Measurements from ENCODE around the gene GATA3. TPM values are rescaled to one million over a fixed set of nuclear protein-coding genes. Genes with fewer than 3 reads are reported as not detected.

The GATA3 gene
- total RNA-seq, 1 donor from 2014 or later, result 17.6 TPM

DNA sequence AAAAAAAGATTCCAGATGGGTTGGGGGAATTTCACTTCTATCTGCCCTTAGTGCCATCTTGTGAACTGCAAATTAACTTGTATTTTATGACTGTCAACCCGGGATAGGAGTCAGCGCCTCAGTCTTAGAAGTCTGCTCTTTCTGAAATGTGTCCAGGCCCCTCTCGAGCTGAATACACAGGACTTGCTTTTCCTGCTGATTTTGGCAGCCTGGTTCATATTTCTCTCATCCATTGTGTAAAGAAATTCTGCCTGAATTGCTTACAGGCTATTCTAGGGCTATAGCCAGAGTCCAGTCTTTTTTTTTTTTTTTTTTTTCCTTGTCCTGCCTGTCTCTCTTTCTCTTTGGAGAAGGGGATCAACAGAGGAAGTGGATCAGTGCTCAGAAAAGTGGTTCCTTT, 24.6 kb downstream of the GATA3 start:
- Mint-ChIP-seq H3K4me3 (ENCODE audit: unreplicated experiment) (no peak overlapping the region), H3K4me1 (ENCODE audit: low read depth, unreplicated experiment) (peaks cover 13% of the 10 kb centered on the region), H3K27ac (ENCODE audit: unreplicated experiment) (no peak overlapping the region), H3K9me3 (ENCODE audit: unreplicated experiment) (no peaks in the 10 kb centered on the region), H3K36me3 (ENCODE audit: low read depth, unreplicated experiment) (no peaks in the 10 kb centered on the region), H3K27me3 (ENCODE audit: low read depth, unreplicated experiment) (peaks cover 3% of the 10 kb centered on the region)
- Histone ChIP-seq H2AFZ (ENCODE audit: low read depth, low read length) (no peak overlapping the region), H4K20me1 (ENCODE audit: insufficient read depth, low read length) (no peaks in the 10 kb centered on the region), H3K9me3 (ENCODE audit: insufficient read depth, low read depth, low read length) (no peaks in the 10 kb centered on the region), H3K4me1 (ENCODE audit: insufficient read depth, low read length) (peaks cover 7% of the 10 kb centered on the region), H3K79me2 (ENCODE audit: insufficient read depth, low read length) (no peaks in the 10 kb centered on the region), H3K9ac (ENCODE audit: low read length) (no peak overlapping the region), H3K27ac (ENCODE audit: low read depth, low read length) (no peak overlapping the region), H3K27me3 (ENCODE audit: insufficient read depth, low read length) (no peaks in the 10 kb centered on the region), H3K4me2 (ENCODE audit: low read length) (peak overlapping the region; percentile 35), H3K4me3 (ENCODE audit: insufficient read depth, low read depth, low read length) (no peak overlapping the region), H3K36me3 (ENCODE audit: insufficient read depth, low read length) (no peaks in the 10 kb centered on the region)
- no peak for FAIRE-seq
- DNase-seq (ENCODE audit: low read depth), result no peak
- TF ChIP-seq EZH2 (IDR thresholded peaks at IDR 0.05; ENCODE audit: insufficient read depth, low read length), result no peak
- TF ChIP-seq, protein P1, sequence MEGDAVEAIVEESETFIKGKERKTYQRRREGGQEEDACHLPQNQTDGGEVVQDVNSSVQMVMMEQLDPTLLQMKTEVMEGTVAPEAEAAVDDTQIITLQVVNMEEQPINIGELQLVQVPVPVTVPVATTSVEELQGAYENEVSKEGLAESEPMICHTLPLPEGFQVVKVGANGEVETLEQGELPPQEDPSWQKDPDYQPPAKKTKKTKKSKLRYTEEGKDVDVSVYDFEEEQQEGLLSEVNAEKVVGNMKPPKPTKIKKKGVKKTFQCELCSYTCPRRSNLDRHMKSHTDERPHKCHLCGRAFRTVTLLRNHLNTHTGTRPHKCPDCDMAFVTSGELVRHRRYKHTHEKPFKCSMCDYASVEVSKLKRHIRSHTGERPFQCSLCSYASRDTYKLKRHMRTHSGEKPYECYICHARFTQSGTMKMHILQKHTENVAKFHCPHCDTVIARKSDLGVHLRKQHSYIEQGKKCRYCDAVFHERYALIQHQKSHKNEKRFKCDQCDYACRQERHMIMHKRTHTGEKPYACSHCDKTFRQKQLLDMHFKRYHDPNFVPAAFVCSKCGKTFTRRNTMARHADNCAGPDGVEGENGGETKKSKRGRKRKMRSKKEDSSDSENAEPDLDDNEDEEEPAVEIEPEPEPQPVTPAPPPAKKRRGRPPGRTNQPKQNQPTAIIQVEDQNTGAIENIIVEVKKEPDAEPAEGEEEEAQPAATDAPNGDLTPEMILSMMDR (IDR thresholded peaks at IDR 0.05; ENCODE audit: insufficient read depth, low read depth, low read length), result no peak

DNA sequence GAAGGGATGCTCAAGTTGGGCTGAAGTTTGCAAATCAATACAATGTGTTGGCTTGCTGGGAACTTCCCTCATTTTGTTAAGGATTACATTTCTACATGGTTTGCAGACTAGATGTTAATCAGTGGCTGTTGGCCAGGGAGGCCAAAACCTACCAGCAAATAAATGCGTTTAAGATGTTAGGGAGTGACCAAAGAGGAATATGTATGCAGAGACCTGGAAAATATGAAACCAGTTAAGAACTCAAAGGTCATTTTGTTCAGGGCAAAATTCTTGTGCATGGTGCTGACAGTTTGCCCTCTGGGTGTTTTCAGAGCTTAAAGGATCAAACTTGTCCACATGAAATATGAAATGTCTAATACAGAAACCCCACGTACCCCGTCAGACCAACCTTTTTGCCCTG, 30.3 kb downstream of the GATA3 start:
- Histone ChIP-seq H3K36me3 (ENCODE audit: insufficient read depth, low read length) (no peaks in the 10 kb centered on the region), H3K79me2 (ENCODE audit: insufficient read depth, low read length) (no peaks in the 10 kb centered on the region), H4K20me1 (ENCODE audit: insufficient read depth, low read length) (no peaks in the 10 kb centered on the region), H3K4me2 (ENCODE audit: low read length) (no peak overlapping the region), H3K9me3 (ENCODE audit: insufficient read depth, low read depth, low read length) (no peaks in the 10 kb centered on the region), H3K9ac (ENCODE audit: low read length) (no peak overlapping the region), H3K4me1 (ENCODE audit: insufficient read depth, low read length) (no peaks in the 10 kb centered on the region), H3K27ac (ENCODE audit: low read depth, low read length) (no peak overlapping the region), H3K27me3 (ENCODE audit: insufficient read depth, low read length) (no peaks in the 10 kb centered on the region), H2AFZ (ENCODE audit: low read depth, low read length) (no peak overlapping the region), H3K4me3 (ENCODE audit: insufficient read depth, low read depth, low read length) (no peak overlapping the region)
- no peak for DNase-seq (ENCODE audit: low read depth)
- Mint-ChIP-seq H3K27me3 (ENCODE audit: low read depth, unreplicated experiment) (peaks cover 7% of the 10 kb centered on the region), H3K4me1 (ENCODE audit: low read depth, unreplicated experiment) (no peaks in the 10 kb centered on the region), H3K9me3 (ENCODE audit: unreplicated experiment) (no peaks in the 10 kb centered on the region), H3K4me3 (ENCODE audit: unreplicated experiment) (no peak overlapping the region), H3K36me3 (ENCODE audit: low read depth, unreplicated experiment) (no peaks in the 10 kb centered on the region), H3K27ac (ENCODE audit: unreplicated experiment) (no peak overlapping the region)
- TF ChIP-seq, protein P1 (IDR thresholded peaks at IDR 0.05; ENCODE audit: insufficient read depth, low read depth, low read length), result no peak
- TF ChIP-seq EZH2 (IDR thresholded peaks at IDR 0.05; ENCODE audit: insufficient read depth, low read length), result no peak
- no peak for FAIRE-seq

DNA sequence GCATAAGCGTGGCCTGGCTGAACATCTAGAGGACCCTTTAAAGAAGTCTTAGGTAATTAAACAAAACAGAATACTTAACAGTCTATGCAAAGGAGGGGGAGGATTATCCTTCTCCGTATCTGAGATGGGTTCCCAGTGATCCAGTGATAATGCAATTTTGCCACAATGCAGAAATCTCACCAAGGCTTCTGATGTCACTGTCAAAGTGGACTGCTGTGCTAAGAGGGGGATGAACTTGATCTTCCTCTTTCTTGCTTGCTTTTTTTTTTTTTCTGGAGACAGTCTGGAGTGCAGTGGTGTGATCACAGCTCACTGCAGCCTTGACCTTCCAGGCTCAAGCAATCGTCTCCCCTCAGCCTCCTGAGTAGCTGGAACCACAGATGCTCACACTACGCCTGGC, 30.8 kb downstream of the GATA3 start:
- H3K4me3 Mint-ChIP-seq (ENCODE audit: unreplicated experiment), result no peak overlapping the region
- Histone ChIP-seq H3K9ac (ENCODE audit: low read length) (no peak overlapping the region), H3K79me2 (ENCODE audit: insufficient read depth, low read length) (no peaks in the 10 kb centered on the region), H3K4me2 (ENCODE audit: low read length) (no peak overlapping the region), H3K9me3 (ENCODE audit: insufficient read depth, low read depth, low read length) (no peaks in the 10 kb centered on the region), H3K27ac (ENCODE audit: low read depth, low read length) (no peak overlapping the region), H3K4me1 (ENCODE audit: insufficient read depth, low read length) (no peaks in the 10 kb centered on the region), H3K27me3 (ENCODE audit: insufficient read depth, low read length) (no peaks in the 10 kb centered on the region), H4K20me1 (ENCODE audit: insufficient read depth, low read length) (no peaks in the 10 kb centered on the region), H2AFZ (ENCODE audit: low read depth, low read length) (no peak overlapping the region), H3K36me3 (ENCODE audit: insufficient read depth, low read length) (no peaks in the 10 kb centered on the region), H3K4me3 (ENCODE audit: insufficient read depth, low read depth, low read length) (no peak overlapping the region)
- H3K9me3 Mint-ChIP-seq (ENCODE audit: unreplicated experiment), result no peaks in the 10 kb centered on the region
- peaks cover 7% of the 10 kb centered on the region for H3K27me3 Mint-ChIP-seq (ENCODE audit: low read depth, unreplicated experiment)
- TF ChIP-seq, protein P1 (IDR thresholded peaks at IDR 0.05; ENCODE audit: insufficient read depth, low read depth, low read length), result no peak
- TF ChIP-seq EZH2 (IDR thresholded peaks at IDR 0.05; ENCODE audit: insufficient read depth, low read length), result no peak
- DNase-seq (ENCODE audit: low read depth) (no peak), FAIRE-seq (no peak)
- no peaks in the 10 kb centered on the region for H3K4me1 Mint-ChIP-seq (ENCODE audit: low read depth, unreplicated experiment)
- H3K27ac Mint-ChIP-seq (ENCODE audit: unreplicated experiment), result no peak overlapping the region
- H3K36me3 Mint-ChIP-seq (ENCODE audit: low read depth, unreplicated experiment), result no peaks in the 10 kb centered on the region
